Measurements from ENCODE around the gene EML1.

The EML1 gene
- long read RNA-seq, donor 1, full-length matches to known transcripts = 5 of 5 reads
- long read RNA-seq, donor 1, partial matches to known transcripts = 0 of 5 reads
- long read RNA-seq, donor 1, other reads (novel, unspliced or antisense) = 0 of 5 reads
- long read RNA-seq, donor 2, full-length matches to known transcripts = 1 of 1 reads
- long read RNA-seq, donor 2, partial matches to known transcripts = 0 of 1 reads
- long read RNA-seq, donor 2, other reads (novel, unspliced or antisense) = 0 of 1 reads
- long read RNA-seq, donor 3, full-length matches to known transcripts = 2 of 2 reads
- long read RNA-seq, donor 3, partial matches to known transcripts = 0 of 2 reads
- long read RNA-seq, donor 3, other reads (novel, unspliced or antisense) = 0 of 2 reads
- long read RNA-seq, donor 4, full-length matches to known transcripts = 4 of 4 reads
- long read RNA-seq, donor 4, partial matches to known transcripts = 0 of 4 reads
- long read RNA-seq, donor 4, other reads (novel, unspliced or antisense) = 0 of 4 reads
- long read RNA-seq, donor 5, full-length matches to known transcripts = 3 of 3 reads
- long read RNA-seq, donor 5, partial matches to known transcripts = 0 of 3 reads
- long read RNA-seq, donor 5, other reads (novel, unspliced or antisense) = 0 of 3 reads
- long read RNA-seq, donor 6, full-length matches to known transcripts = 2 of 2 reads
- long read RNA-seq, donor 6, partial matches to known transcripts = 0 of 2 reads
- long read RNA-seq, donor 6, other reads (novel, unspliced or antisense) = 0 of 2 reads
- long read RNA-seq, donor 7 = 0 reads
- long read RNA-seq, donor 8, full-length matches to known transcripts = 4 of 4 reads
- long read RNA-seq, donor 8, partial matches to known transcripts = 0 of 4 reads
- long read RNA-seq, donor 8, other reads (novel, unspliced or antisense) = 0 of 4 reads

DNA sequence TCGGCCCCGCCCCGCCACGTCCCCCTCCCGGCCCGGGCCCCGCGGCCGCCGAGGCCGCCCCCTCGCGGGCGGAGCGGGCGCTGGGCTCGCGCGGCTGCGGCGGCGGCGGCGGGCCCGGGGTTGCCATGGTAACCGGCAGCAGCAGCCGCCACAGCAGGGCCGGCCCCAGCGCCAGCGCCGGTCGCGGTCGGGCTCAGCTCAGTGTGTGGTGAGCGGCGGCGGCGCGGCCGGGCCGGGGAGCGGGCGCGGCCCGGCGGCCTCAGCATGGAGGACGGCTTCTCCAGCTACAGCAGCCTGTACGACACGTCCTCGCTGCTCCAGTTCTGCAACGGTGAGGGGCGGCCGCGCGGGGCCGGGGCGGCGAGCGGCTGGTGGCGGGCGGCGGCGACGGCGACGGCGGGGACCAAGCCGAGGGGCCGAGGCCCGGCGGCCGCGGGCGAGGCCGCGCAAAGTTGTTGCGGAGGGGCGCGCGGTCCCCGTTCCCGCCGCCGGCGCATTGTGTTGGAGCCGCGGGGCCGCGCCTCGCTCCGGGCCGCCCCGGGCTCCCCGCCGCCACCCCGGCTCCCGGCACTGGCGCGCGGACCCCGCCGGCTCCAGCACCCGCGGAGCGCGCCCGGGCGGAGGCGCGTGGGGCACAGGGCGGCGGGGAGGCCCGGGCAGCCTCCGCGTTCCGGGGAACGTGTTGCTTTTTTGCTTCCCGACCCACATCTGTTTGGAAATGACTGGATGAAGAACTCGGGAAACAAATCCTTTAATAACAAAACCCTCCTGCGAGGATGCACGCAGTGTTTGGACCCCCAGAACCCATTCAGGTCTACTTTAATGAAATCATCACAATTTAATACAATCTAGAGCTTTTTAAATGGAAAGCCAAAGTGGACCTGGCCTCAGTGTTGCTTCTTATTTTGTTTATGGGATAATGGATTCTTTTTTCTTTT lies at the start of gene EML1:
EML1 (plus strand) TSS at position 201 of the 938 bp plus-strand sequence; CDS start at position 265, 64 bp downstream.
- peak; percentile 68 for DNase-seq

GRCh38 chr14:99744199-99744872 lies 48.9 kb upstream of the EML1 start:
- no peak for DNase-seq

DNA sequence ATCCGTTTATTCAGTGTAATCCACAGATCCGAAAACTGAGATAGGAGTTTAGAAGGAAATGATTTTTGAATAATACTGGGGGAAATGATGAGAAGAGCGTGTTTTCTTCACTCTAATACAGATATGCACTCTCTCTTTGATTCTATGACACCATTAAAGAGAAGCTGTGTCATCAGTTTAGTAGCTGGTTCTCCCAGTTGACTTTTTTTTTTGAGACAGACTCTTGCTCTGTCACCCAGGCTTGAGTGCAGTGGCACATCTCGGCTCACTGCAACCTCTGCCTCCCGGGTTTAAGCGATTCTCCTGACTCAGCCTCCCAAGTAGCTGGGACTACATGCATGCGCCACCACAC lies 48.4 kb upstream of the EML1 start:
- DNase-seq = no peak

DNA sequence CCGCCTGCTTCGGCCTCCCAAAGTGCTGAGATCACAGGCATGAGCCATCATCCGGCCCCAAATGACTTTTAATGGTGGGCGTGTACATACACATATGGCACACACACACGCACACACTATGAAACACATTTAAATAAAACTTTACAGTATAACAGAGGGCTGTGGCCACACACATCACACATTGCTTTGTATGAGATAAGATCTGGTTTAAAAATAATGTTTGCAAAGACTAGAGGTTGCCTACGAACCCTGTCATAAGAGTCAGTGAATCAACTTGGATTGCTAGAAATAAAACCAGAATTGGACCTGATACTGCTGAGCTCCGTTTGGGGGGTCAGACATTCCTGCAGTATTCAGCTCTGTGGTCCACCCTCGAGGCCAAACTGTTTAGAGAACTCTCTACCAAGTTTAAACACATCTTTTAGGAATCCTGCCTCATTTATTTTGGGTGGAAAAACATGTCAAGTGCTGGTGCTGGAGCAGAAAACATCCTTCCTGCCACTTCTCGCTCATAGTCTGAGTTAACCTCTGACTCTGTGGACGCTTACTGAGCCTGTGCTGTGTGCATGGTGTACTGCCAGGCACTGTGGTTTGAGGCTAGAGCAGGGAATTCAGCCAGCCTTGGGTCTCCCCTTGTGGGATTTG lies 47.8 kb upstream of the EML1 start:
- no peak for DNase-seq

GRCh38 chr14:99747167-99747566 lies 46.0 kb upstream of the EML1 start:
- DNase-seq = no peak

DNA sequence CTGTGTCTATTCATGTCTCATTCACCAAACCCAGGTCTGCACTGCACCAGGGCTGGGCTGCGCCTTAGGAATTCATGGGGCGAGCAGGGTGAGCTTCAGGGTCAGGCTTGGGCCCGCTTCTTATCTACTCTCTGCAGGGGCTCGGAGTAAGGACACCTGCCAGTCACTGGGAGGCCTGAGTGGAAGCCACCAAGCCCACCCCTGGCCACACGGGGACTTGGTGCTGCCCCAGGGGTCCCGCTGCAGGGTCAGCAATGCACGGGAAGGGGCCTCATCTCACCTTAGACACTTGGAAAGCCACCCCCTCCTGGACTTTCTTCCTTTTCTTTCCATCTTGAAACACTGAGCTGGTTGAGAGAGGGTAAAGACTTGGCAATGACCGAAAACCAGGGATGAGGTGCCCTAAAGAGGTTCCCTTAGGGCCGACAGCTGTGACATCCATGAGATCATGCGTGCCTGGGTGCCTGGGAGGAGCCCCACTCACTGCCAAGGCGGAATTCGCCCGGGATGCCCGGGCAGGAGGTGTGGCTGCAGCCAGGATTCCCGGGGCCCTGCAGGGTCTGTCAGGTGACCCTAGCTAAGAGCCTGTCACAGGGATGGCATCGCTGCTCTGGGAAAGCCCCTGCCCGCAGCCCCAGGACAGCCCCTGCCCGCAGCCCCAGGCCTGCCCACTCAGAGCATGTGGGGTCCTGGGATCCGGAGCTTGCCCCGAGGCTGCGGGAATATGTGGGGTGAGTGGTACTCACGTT lies 45.5 kb upstream of the EML1 start:
- DNase-seq = no peak

- no peak for DNase-seq
Observed at GRCh38 chr14:99748529-99748928, 44.7 kb upstream of the EML1 start.

DNA sequence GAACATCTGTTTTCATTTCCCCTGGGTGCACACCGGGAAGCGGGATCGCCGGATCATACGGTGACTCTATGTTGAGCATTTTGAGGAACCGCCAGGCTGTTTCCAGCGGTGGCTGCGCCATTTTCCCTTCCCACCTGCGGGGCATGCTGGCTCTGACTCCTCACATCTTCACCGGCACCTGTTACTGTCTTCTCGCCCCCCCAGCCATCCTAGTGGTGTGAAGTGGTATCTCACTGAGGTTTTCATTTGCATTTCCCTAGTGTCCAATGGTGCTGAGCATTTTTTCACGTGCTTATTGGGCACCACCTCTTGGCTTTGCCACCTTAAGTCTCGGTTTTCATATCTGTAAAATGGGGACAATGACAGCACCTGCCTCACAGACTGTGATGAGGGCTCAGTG lies 44.1 kb upstream of the EML1 start:
- DNase-seq = no peak

DNA sequence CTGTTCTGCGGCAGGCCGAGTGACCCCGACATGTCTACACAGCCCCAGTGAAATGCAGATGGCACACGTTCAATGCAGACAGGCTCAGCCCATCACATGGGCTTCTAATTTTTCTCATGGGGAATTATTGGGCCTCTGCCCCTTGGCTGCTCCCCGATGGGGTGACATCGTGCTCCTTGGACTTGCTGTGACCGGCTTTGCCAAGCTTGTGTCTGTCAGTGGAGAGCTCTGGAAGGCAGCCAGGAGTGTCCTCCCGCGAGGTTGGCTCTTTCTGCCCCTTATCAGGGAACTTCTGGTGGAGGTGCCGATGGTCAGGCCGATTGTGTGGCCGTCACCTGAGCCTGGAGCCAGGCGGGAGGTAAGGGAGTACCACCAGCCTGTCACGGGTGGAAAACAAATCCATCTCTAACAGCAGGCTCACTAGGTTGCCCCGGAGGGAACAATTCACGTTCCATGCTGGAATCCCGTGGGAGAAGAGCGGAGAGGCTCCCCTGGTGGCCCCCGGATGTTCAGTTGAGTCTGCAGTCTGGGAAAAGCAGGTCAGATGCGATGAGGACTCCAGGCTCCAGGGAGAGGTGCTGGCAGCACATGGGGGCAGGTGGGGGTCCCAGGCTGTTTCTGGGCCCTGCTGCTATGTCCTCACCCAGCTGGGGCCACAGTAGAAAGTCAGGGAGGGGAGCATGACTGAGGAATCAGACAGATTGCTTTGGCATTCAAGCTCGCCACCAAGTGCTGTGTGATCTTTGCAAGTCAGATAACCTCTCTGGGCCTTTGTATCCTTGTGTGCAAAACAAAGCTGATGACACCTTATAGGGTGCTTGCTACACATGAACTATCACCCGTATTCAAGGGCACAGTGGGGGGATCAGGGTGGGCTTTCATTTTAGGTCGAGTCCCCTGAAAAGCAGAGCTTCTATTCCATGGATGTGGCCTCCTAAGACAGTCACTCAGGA lies 43.2 kb upstream of the EML1 start:
- DNase-seq = no peak

DNA sequence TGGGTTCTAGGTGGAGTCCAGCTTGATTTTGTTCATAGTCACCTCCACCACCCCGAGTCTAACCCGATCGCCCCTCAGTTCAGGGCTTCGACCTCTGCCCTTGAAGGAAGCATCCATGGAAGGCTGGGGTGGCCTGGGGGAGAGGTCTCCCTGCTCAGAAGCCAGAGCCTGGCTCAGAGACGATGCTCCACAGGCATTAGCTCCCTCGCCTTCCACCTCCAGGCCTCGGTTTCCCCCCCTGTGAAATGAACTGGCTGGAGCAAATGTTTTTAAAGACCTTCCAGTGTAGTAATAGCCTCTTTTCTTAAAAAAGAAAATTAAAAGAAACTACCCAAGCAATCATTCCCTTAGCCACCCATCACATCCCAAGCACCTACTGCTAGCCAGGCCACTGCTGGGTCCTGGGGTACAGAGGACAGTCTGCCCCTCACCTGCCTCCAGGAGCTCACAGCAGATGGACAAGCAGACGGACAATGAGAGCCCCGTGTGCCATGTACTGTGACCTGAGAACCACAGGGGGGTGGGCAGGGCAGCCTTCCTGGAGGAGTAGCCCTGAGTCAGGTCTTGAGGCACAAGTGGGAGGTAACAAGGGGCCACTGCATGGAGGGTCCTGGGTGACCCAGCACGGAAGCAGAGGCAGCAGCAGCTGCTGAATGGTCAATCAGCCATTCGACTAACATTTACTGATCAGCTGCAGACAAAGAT lies 42.3 kb upstream of the EML1 start:
- no peak for DNase-seq

- DNase-seq = no peak
Observed at GRCh38 chr14:99751539-99752485, 41.4 kb upstream of the EML1 start.

DNA sequence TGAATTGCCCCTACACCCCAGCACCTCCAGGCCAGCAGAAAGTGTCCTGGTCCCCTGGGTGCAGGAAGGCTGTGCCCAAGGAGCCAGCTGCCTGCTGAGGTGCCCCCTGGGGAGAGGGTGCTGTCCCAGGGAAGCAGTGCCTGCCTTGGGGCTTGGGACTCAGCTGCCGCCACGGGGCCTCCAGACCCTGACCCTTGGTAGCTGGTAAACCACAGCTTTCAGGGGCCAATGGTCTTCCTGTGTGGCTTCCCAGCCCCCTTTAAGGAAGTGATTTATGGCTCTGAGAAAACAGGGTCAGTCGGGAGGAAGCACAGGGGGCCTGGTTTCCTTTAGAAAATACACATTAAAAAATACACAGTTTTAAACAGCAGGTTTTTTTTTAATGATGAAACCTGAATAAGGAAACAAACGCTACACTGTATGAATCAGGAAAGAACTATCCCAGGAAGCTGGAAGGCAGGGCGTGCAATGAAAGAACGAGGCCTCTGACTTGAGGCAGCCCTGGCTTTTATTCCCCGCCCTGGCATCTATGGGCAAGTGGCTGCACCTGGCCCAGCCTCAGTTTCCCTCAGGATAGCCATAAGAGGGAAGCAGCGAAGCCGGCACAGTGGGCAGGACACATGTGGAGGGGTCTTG lies 40.6 kb upstream of the EML1 start:
- DNase-seq = peak; percentile 53

DNA sequence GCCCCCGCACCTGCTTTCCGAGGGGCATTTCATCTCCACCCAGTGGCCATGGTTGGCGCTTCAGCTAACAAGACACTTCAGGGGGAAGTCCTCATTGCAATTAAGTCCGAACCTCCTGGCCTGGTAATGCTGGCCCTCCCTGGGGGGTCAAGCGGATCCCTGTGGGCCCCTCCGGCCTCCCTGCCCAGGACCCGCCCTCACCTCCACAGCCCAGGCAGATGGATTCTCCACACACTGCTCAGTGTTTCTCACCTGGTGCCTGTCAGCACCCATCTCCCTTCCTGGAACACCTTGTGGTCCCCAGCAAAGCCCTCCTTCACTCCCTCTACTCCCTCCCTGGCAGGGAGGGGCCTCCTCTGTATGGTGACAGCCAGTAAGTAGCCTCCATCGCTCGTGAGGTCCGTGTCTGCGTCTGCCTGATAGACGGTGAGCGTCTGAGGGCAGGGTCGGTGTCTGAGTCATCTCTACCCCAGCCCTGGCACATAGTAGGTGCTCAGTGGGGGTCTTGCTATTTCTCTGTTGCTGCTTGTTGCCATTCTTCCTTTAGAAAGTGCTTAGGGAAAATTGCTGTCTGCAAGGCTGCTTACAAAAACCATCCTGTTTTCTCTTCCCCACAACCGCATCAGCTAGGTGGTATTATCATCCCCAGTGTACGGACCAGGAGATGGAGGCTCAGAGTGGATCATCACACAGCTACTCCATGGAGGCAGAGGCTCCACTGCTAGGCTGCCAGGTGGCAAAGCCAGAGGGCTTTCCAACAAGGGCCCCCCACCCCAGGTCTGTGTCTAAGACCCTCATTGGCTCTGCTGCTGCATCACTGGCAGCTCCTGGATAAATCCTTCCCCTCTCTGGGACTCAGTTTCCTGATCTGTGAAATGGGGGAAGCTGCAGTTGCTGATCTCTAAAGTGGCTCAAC lies 39.7 kb upstream of the EML1 start:
- DNase-seq = peak; percentile 55

- DNase-seq = no peak
Observed at GRCh38 chr14:99754141-99755067, 38.8 kb upstream of the EML1 start.

DNA sequence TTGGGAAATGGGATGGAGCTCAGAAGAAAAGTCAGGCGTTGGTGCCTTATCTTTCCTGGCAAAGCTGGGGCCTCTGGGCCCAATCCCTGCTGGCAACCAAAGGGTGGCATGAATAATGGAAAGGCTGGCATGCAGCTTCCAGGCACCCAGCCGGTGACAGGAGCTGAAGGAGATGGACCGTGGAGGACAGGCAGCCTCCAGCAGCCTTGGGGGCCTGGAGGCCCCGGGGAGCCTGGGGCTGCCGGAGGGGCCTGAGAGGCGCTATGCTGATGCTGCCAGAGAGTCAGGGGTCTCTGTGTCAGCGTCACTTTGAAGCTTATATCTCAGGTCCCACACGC lies 38.2 kb upstream of the EML1 start:
- no peak for DNase-seq
